SU-DHL-6 (cell line): ENCODE measurements around the gene ATOSA.

Source experiments
- EZH2phosphoT487 ChIP-seq: fragments of 200-600 bp; sonication (generic), shearing (Covaris generic); conservative IDR thresholded peaks from 2 replicates; pipeline ENCODE4 v1.6.1; 2018; ENCODE audit warnings: mild to moderate bottlenecking, antibody characterized with exemption, low read length, moderate library complexity, mixed read lengths
- TF ChIP-seq, protein P1 (sequence below): fragments of 200-600 bp; sonication (generic); IDR thresholded peaks from one replicate; pipeline ENCODE4 v1.5.1; 2017; ENCODE audit warnings: antibody characterized with exemption, mild to moderate bottlenecking, low read length, moderate library complexity; ENCODE audit not compliant: insufficient read depth, poor library complexity, severe bottlenecking

GRCh38 chr15:52718551-52718950 is 39.4 kb upstream of the ATOSA start:
- TF ChIP-seq, protein P1, sequence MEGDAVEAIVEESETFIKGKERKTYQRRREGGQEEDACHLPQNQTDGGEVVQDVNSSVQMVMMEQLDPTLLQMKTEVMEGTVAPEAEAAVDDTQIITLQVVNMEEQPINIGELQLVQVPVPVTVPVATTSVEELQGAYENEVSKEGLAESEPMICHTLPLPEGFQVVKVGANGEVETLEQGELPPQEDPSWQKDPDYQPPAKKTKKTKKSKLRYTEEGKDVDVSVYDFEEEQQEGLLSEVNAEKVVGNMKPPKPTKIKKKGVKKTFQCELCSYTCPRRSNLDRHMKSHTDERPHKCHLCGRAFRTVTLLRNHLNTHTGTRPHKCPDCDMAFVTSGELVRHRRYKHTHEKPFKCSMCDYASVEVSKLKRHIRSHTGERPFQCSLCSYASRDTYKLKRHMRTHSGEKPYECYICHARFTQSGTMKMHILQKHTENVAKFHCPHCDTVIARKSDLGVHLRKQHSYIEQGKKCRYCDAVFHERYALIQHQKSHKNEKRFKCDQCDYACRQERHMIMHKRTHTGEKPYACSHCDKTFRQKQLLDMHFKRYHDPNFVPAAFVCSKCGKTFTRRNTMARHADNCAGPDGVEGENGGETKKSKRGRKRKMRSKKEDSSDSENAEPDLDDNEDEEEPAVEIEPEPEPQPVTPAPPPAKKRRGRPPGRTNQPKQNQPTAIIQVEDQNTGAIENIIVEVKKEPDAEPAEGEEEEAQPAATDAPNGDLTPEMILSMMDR: no peak
- no peak for TF ChIP-seq EZH2phosphoT487
